Measurements from ENCODE around the gene PSMG3. TPM values are rescaled to one million over a fixed set of nuclear protein-coding genes. Genes with fewer than 3 reads are reported as not detected.

The PSMG3 gene
- total RNA-seq, 2 donors from 2014 or later = 50.0 to 51.6 TPM

DNA sequence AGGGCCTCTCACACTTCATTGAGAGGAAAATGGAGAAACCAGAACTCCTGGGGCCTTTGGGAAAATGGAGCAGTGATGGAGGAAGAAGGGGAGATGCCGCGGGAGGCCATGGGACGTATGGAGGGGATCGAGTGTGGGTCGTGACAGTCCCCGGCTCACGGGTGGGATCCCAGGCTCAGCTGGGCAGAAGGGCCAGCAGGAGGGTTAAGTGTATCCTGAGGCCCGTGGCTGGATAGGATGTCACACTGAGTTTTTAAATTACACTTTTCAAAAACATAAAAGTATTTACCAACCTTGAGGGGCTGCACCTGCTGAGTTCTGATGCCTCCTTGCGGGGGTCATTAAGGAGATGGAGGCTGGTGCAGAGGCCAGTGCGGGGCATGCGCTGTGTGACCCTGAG, 28.0 kb upstream of the PSMG3 start:
- Histone ChIP-seq H3K4me1 (replicated peaks) (no peaks in the 10 kb centered on the region), H3K36me3 (no peaks in the 10 kb centered on the region), H3K4me3 (no peak overlapping the region), H3K27ac (no peak overlapping the region), H3K9me3 (no peaks in the 10 kb centered on the region), H3K27me3 (replicated peaks; ENCODE audit: insufficient read depth) (peaks cover 9% of the 10 kb centered on the region)
- 94% methylated on average over 11 of the region's 11 CpGs for WGBS
- no peak for TF ChIP-seq POLR2A (IDR thresholded peaks at IDR 0.05)
- no peak for TF ChIP-seq POLR2AphosphoS5 (IDR thresholded peaks at IDR 0.05)
- TF ChIP-seq, protein P1, sequence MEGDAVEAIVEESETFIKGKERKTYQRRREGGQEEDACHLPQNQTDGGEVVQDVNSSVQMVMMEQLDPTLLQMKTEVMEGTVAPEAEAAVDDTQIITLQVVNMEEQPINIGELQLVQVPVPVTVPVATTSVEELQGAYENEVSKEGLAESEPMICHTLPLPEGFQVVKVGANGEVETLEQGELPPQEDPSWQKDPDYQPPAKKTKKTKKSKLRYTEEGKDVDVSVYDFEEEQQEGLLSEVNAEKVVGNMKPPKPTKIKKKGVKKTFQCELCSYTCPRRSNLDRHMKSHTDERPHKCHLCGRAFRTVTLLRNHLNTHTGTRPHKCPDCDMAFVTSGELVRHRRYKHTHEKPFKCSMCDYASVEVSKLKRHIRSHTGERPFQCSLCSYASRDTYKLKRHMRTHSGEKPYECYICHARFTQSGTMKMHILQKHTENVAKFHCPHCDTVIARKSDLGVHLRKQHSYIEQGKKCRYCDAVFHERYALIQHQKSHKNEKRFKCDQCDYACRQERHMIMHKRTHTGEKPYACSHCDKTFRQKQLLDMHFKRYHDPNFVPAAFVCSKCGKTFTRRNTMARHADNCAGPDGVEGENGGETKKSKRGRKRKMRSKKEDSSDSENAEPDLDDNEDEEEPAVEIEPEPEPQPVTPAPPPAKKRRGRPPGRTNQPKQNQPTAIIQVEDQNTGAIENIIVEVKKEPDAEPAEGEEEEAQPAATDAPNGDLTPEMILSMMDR (IDR thresholded peaks at IDR 0.05) = no peak
- DNase-seq (ENCODE audit: low spot score) = no peak
- intact Hi-C loops (cut with DNase I) = no loop called here

DNA sequence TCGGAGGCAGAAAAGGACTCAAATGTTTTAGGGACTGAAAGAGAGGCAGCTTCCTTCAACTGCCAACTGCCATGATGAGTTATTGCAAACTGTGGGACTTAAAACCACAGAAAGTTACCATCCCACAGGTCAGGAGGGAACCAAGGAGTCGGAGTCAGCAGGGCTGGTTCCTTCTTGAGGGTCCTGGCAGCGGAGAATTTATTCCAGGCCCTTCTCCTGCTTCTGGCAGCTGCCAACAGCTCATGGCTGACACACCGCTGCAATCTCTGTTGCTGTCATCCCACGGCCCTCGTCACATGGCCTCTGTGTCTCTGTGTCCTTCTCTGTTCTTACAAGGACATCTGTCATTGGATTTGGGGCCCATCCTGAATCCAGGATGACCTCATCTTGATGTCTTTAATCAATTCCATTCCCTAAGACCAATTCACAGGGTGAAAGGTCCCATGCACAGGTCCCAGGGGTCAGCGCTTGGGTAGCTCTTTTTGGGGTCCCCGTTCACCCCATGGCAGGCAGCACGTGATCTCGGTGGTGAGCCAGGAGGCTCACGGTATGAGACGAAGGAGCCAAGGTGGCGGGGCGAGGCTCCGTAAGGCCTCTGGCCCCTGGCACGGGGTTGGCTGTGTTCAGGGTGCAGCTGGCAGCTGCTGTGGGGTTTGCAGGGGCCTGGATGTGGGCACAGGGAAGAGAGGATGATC, 27.4 kb upstream of the PSMG3 start:
- intact Hi-C loops (cut with DNase I) = no loop called here

GRCh38 chr7:1596181-1597043, 26.6 kb upstream of the PSMG3 start:
- intact Hi-C loops (cut with DNase I) = no loop called here
- Histone ChIP-seq H3K4me3 (no peak overlapping the region), H3K36me3 (no peaks in the 10 kb centered on the region), H3K4me1 (replicated peaks) (no peaks in the 10 kb centered on the region), H3K27ac (no peak overlapping the region), H3K9me3 (no peaks in the 10 kb centered on the region), H3K27me3 (replicated peaks; ENCODE audit: insufficient read depth) (peaks cover 12% of the 10 kb centered on the region)
- DNase-seq (ENCODE audit: low spot score) = no peak
- no peak for TF ChIP-seq POLR2AphosphoS5 (IDR thresholded peaks at IDR 0.05)
- no peak for TF ChIP-seq POLR2A (IDR thresholded peaks at IDR 0.05)
- TF ChIP-seq, protein P1 (IDR thresholded peaks at IDR 0.05) = no peak
- 68% methylated on average over 39 of the region's 39 CpGs for WGBS

More for the DNA sequence above, 27.4 kb upstream of the PSMG3 start:
- peaks cover 9% of the 10 kb centered on the region for H3K27me3 ChIP-seq (replicated peaks; ENCODE audit: insufficient read depth)
- no peaks in the 10 kb centered on the region for H3K9me3 ChIP-seq
- no peak overlapping the region for H3K4me3 ChIP-seq
- no peak for DNase-seq (ENCODE audit: low spot score)
- WGBS = 83% methylated on average over 16 of the region's 16 CpGs
- TF ChIP-seq, protein P1 (IDR thresholded peaks at IDR 0.05) = no peak
- TF ChIP-seq POLR2AphosphoS5 (IDR thresholded peaks at IDR 0.05) (no peak), POLR2A (IDR thresholded peaks at IDR 0.05) (no peak)
- no peak overlapping the region for H3K27ac ChIP-seq
- H3K4me1 ChIP-seq (replicated peaks) = no peaks in the 10 kb centered on the region
- H3K36me3 ChIP-seq = no peaks in the 10 kb centered on the region

GRCh38 chr7:1595636-1596035, 25.8 kb upstream of the PSMG3 start:
- no peaks in the 10 kb centered on the region for H3K4me1 ChIP-seq (replicated peaks)
- H3K36me3 ChIP-seq = no peaks in the 10 kb centered on the region
- H3K27me3 ChIP-seq (replicated peaks; ENCODE audit: insufficient read depth) = peaks cover 12% of the 10 kb centered on the region
- DNase-seq (ENCODE audit: low spot score) = no peak
- WGBS = 68% methylated on average over 12 of the region's 12 CpGs
- no peak overlapping the region for H3K27ac ChIP-seq
- H3K9me3 ChIP-seq = no peaks in the 10 kb centered on the region
- TF ChIP-seq, protein P1 (IDR thresholded peaks at IDR 0.05) = no peak
- TF ChIP-seq POLR2AphosphoS5 (IDR thresholded peaks at IDR 0.05) (no peak), POLR2A (IDR thresholded peaks at IDR 0.05) (no peak)
- no peak overlapping the region for H3K4me3 ChIP-seq
- intact Hi-C loops (cut with DNase I) = no loop called here

All from prostate gland (tissue), 2 donors.